Retinal pigment epithelial cell (primary cell): ENCODE results near the gene PTPRC.
A peak's percentile ranks its signal among the peaks of the same experiment; 100 is the strongest.

Source experiments
- DNase-seq: peaks from one replicate; pipeline ENCODE4 v3.0.0-alpha.2; 2010; ENCODE audit warnings: low read depth
- H3K4me3 ChIP-seq: 2 replicates; pipeline ENCODE4 v1.5.1; 2011; ENCODE audit warnings: mild to moderate bottlenecking, low read length, control low read depth, moderate library complexity
- TF ChIP-seq, protein P1 (sequence below): conservative IDR thresholded peaks from 2 replicates; pipeline ENCODE4 v1.5.1; 2011; ENCODE audit warnings: low read depth, low read length, control low read depth, inconsistent platforms

PTPRC gene

GRCh38 chr1:198637157-198637556 lies 1.7 kb upstream of the PTPRC start:
- DNase-seq: no peak
- TF ChIP-seq, protein P1, sequence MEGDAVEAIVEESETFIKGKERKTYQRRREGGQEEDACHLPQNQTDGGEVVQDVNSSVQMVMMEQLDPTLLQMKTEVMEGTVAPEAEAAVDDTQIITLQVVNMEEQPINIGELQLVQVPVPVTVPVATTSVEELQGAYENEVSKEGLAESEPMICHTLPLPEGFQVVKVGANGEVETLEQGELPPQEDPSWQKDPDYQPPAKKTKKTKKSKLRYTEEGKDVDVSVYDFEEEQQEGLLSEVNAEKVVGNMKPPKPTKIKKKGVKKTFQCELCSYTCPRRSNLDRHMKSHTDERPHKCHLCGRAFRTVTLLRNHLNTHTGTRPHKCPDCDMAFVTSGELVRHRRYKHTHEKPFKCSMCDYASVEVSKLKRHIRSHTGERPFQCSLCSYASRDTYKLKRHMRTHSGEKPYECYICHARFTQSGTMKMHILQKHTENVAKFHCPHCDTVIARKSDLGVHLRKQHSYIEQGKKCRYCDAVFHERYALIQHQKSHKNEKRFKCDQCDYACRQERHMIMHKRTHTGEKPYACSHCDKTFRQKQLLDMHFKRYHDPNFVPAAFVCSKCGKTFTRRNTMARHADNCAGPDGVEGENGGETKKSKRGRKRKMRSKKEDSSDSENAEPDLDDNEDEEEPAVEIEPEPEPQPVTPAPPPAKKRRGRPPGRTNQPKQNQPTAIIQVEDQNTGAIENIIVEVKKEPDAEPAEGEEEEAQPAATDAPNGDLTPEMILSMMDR: no peak
- H3K4me3 ChIP-seq: no peak overlapping the region

DNA sequence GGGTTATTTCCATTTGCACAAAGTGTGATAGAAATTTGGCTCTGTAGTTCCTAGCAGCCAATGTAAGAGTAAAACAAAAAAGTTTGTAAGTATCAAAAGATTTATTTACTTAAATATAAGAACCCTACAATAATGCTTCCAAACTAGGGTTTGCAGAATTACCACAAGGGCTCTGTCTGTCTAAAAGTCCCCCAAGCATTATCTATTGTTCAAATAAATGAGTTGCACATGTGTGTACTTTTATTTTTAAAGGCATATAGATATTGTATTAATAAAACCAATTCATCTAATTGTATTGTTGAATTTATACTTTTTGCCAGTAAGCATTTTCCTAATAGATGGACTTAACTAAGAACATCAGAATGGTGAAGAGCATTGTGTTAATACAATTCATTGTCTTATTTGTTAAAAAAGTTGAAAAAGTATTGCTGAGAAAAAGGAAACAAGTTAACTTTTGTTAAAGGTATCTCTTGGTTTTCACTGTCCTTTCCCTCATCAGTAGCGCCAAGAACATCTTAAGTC lies 863 bp upstream of the PTPRC start:
- H3K4me3 ChIP-seq: no peak overlapping the region
- TF ChIP-seq, protein P1: no peak
- DNase-seq: no peak

DNA sequence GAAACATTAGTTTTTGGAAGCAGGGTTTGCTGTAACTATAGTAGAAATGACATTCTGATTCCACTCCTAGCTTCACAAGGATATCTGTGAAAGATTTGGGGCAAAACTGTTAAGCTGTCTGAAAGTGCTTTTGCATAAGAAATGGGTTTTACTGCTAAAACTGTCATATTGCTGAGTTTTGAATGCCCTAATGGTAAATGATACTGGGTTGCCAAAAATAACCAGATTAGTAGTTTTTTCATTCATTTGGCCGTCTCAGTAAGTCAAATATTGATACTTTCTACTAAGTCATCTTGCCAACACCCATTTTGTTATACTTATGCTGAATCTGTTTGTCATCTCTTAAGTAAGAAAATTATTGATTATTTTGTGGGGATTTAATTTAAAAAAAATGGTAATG lies 399 bp upstream of the PTPRC start:
- TF ChIP-seq, protein P1: no peak
- DNase-seq: no peak
- no peak overlapping the region for H3K4me3 ChIP-seq

DNA sequence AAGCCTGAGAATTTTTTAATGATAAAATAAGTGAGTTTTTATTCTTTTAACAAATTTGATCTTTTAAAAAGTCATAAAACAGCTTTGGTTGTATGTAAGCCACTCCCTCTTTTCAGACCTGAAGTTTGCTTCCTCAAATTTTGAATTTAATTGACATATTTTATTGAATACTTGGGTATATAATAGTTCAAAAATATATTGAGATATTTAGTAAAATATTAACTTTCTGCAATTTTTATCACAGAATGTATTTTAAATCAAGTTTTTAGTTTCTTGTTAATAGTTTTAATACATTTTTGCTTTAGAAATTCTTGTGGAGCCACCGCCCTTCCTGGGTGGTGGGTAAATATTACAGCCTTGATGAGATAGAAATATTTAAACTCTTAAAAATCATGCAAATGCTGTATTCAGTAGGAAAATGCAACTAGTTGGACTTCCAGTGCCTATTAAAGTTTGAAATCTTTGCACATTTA lies 867 bp downstream of the PTPRC start:
- no peak overlapping the region for H3K4me3 ChIP-seq
- DNase-seq: no peak
- TF ChIP-seq, protein P1: no peak

DNA sequence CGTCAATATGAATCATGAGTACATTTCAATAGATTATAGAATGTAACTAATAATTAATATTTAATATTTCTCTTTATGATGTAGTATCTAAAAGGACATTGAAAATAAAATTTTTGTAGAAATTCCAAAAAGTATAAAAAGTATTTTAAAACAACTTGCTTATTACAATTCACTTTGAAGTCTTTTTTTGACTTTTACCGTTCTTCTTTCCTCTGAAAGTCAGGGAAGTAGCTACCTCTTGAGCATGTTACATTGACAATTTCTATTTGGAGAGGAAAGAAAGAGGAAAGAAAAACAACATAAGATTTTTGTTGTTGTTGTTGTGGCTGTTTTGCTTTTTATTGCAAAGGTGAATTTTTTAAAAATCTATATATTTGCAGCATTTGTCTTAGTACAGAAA lies 1.3 kb downstream of the PTPRC start:
- no peak overlapping the region for H3K4me3 ChIP-seq
- TF ChIP-seq, protein P1: no peak
- no peak for DNase-seq

DNA sequence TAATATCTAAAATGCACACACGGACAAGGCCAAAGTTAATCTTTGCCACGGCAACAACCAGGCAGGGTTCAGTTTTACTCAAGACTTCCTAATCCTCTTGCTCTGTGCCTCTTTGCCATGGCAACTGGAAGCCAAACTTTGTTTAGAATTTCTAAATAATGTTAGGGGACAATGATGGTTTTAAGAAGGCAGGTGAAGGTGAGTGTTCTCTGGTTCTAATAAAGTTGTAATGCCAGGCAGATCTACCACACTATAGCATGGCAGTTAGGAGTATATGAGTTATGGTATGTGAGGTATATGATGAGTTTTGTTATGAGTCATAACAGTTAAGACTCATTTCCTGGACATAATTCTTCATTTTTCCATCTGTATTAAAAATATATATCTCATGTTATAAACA lies 2.7 kb downstream of the PTPRC start:
- no peak overlapping the region for H3K4me3 ChIP-seq
- DNase-seq: peak; percentile 37

More for the DNA sequence above, 2.7 kb downstream of the PTPRC start:
- TF ChIP-seq, protein P1: no peak
